Spleen (tissue), 7 donors: ENCODE data around the gene MAP4K3.

Experiments used
- CTCF ChIP-seq, 11 experiments: fragments of 200-600 bp in 7 of 11; fragments of 450-650 bp in 4 of 11; sonication (generic) in 4 of 11; IDR thresholded peaks in 8 of 11; conservative IDR thresholded peaks in 3 of 11; 1 replicate in 7 of 11; 2 replicates in 4 of 11; pipeline versions ENCODE4 v1.4.0 to v1.8.0; 2016 to 2021; ENCODE audit warnings: antibody characterized with exemption in 11 of 11, inconsistent platforms in 4 of 11, mild to moderate bottlenecking in 1 of 11
- POLR2A ChIP-seq, 3 donors: fragments of 450-650 bp; IDR thresholded peaks; one replicate each; pipeline ENCODE4 v1.5.1; 2017; ENCODE audit warnings: antibody characterized with exemption in 3 of 3, mild to moderate bottlenecking in 1 of 3
- POLR2AphosphoS5 ChIP-seq, 3 donors: sonication (generic); formaldehyde crosslinking; IDR thresholded peaks; one replicate each; pipeline ENCODE4 v1.5.1; 2017; ENCODE audit warnings: antibody characterized with exemption in 3 of 3
- donor health status: DM: no; HTN: no; CAD: no; lungs with moderate emphysema.
- donor health status: DM: no; HTN: no; CAD: no.
- donor health status: DM: no; HTN: no; CAD: no.

GRCh38 chr2:39325966-39326365, 111.1 kb downstream of the MAP4K3 start:
- TF ChIP-seq CTCF (IDR thresholded peaks at IDR 0.05 in 8 of 11, conservative IDR thresholded peaks at IDR 0.05 in 3 of 11) = no peak
- TF ChIP-seq POLR2A (IDR thresholded peaks at IDR 0.05) = no peak
- TF ChIP-seq POLR2AphosphoS5 (IDR thresholded peaks at IDR 0.05) = no peak
